HG03460 (cell line): ENCODE measurements around the gene RPS6KL1.

Experiments
- ATAC-seq: cut with Tn5 transposase; IDR thresholded peaks from one replicate; pipeline ENCODE4 v1.9.1; 2021; ENCODE audit not compliant: unreplicated experiment

RPS6KL1 gene

GRCh38 chr14:74859757-74860552 lies 63.1 kb downstream of the RPS6KL1 start:
- ATAC-seq, result no peak

GRCh38 chr14:74858022-74858421 lies 65.0 kb downstream of the RPS6KL1 start:
- no peak for ATAC-seq

GRCh38 chr14:74856366-74856765 lies 66.7 kb downstream of the RPS6KL1 start:
- no peak for ATAC-seq

GRCh38 chr14:74855945-74856344 lies 67.1 kb downstream of the RPS6KL1 start:
- no peak for ATAC-seq

GRCh38 chr14:74855021-74855420 lies 68.0 kb downstream of the RPS6KL1 start:
- no peak for ATAC-seq
